Gastrocnemius medialis (tissue), 4 donors: Measurements from ENCODE around the gene PLAAT1. TPM values are rescaled to one million over a fixed set of nuclear protein-coding genes. Genes with fewer than 3 reads are reported as not detected.
A peak's percentile ranks its signal among the peaks of the same experiment; 100 is the strongest.

Experiments
- ATAC-seq, 2 donors: fragments of 150-250 bp; one replicate each; pipeline ENCODE4 v1.9.1; 2016
- DNase-seq, 2 donors: peaks; one replicate each; pipeline ENCODE4 v3.0.0-alpha.2; 2019
- H3K27ac ChIP-seq, 4 donors: fragments of 200-600 bp; sonication (generic); 1 replicate in 1 of 4; 2 replicates in 3 of 4; pipeline ENCODE4 v1.5.1; 2016 to 2018; ENCODE audit warnings: mild to moderate bottlenecking in 2 of 4, moderate library complexity in 1 of 4
- H3K27me3 ChIP-seq, 3 donors: fragments of 200-600 bp; sonication (generic) in 2 of 3; 1 replicate in 1 of 3; 2 replicates in 2 of 3; pipeline versions ENCODE4 v1.5.1 to v1.6.0; 2016 to 2019; ENCODE audit warnings: mild to moderate bottlenecking in 1 of 3, moderate library complexity in 1 of 3
- H3K36me3 ChIP-seq, 2 donors: fragments of 200-600 bp; sonication (generic) in 1 of 2; one replicate each; pipeline ENCODE4 v1.5.1; 2017 to 2018
- H3K4me1 ChIP-seq, 2 donors: fragments of 200-600 bp; sonication (generic) in 1 of 2; one replicate each; pipeline ENCODE4 v1.5.1; 2016 to 2017; ENCODE audit warnings: mild to moderate bottlenecking in 2 of 2
- H3K4me3 ChIP-seq, 4 donors: fragments of 200-600 bp; sonication (generic) in 3 of 4; 1 replicate in 1 of 4; 2 replicates in 3 of 4; pipeline ENCODE4 v1.5.1; 2016 to 2019; ENCODE audit warnings: mild to moderate bottlenecking in 2 of 4
- H3K9me3 ChIP-seq, 3 donors: fragments of 200-600 bp; sonication (generic) in 2 of 3; 1 replicate in 1 of 3; 2 replicates in 2 of 3; pipeline ENCODE4 v1.5.1; 2016 to 2019
- CTCF ChIP-seq, 5 experiments: fragments of 450-650 bp in 3 of 5; fragments of 200-600 bp in 2 of 5; sonication (generic) in 2 of 5; IDR thresholded peaks in 4 of 5; conservative IDR thresholded peaks in 1 of 5; 1 replicate in 4 of 5; 2 replicates in 1 of 5; pipeline ENCODE4 v1.5.1; 2016 to 2019; ENCODE audit warnings: antibody characterized with exemption in 5 of 5, mild to moderate bottlenecking in 3 of 5, moderate library complexity in 3 of 5
- POLR2A ChIP-seq, 2 donors: fragments of 450-650 bp; IDR thresholded peaks; one replicate each; pipeline ENCODE4 v1.6.1; 2017; ENCODE audit warnings: antibody characterized with exemption in 2 of 2, mild to moderate bottlenecking in 2 of 2, moderate library complexity in 2 of 2
- in situ Hi-C, 4 donors: fragments of 200-750 bp; cut with MboI; loops; one replicate each; pipeline versions ENCODE4 v1.15.0 to v1.8.0; 2017; ENCODE audit warnings: low sequenced_read_pairs in 4 of 4
- intact Hi-C: fragments of 100-400 bp; cut with DNase I; formaldehyde crosslinking; loops from one replicate; pipeline ENCODE4 v1.15.1; 2023; ENCODE audit warnings: low total_unique reads
- total RNA-seq, 4 donors: library from RNA; depleted of rRNA; stranded (reverse); fragments of >200 nt; gene quantifications; one replicate each; pipeline versions ENCODE4 v1.1.0 to v1.2.3, GENCODE V29; 2016

The PLAAT1 gene
- total RNA-seq = 10 to 100 TPM in 3 of 4 donors, 1 to 10 TPM in 1; 6.8 to 25.0 (median 18.8) TPM

- in situ Hi-C loops = no loop called here
These were observed at the start of gene PLAAT1 for GRCh38 chr3:193240850-193241706. Gene PLAAT1, plus strand, starts transcription at chr3:193241222. Its CDS starts 14,429 bp downstream, at chr3:193255651.

GRCh38 chr3:193194371-193194770 is 46.7 kb upstream of the PLAAT1 start:
- H3K27ac ChIP-seq = no peak overlapping the region
- H3K27me3 ChIP-seq = no peaks in the 10 kb centered on the region
- no peak overlapping the region for H3K4me3 ChIP-seq
- intact Hi-C loops = loop anchor here (5.0 kb wide), 1 partner anchor 48 kb away; the partner anchor contains the start of gene PLAAT1
- H3K4me1 ChIP-seq = peaks cover 0 to 5% of the 10 kb centered on the region in 2 donors
- ATAC-seq (no peak), DNase-seq (no peak)
- in situ Hi-C loops = loop anchor here in 2 of 4 donors (10.0 to 25.0 kb wide), 2 partner anchors 368 to 370 kb away; partner anchors contain the start of gene ATP13A4 (in 1 of the 2)
- H3K36me3 ChIP-seq = no peaks in the 10 kb centered on the region
- H3K9me3 ChIP-seq = no peaks in the 10 kb centered on the region
- TF ChIP-seq CTCF (IDR thresholded peaks at IDR 0.05 in 4 of 5, conservative IDR thresholded peaks at IDR 0.05 in 1 of 5) (no peak), POLR2A (IDR thresholded peaks at IDR 0.05) (no peak)

More at GRCh38 chr3:193240850-193241706, at the start of gene PLAAT1:
- TF ChIP-seq CTCF (IDR thresholded peaks at IDR 0.05 in 4 of 5, conservative IDR thresholded peaks at IDR 0.05 in 1 of 5) (no peak), POLR2A (IDR thresholded peaks at IDR 0.05) (peak; percentile 82 to 87)
- DNase-seq = peak; percentile 61 to 79
- no peaks in the 10 kb centered on the region for H3K9me3 ChIP-seq
- H3K4me1 ChIP-seq = peaks cover 16 to 31% of the 10 kb centered on the region in 2 donors
- no peaks in the 10 kb centered on the region for H3K36me3 ChIP-seq
- peak within 1 kb of the TSS; percentile 96 to 98 (median 97) for H3K27ac ChIP-seq
- no peaks in the 10 kb centered on the region for H3K27me3 ChIP-seq
- peak within 1 kb of the TSS; percentile 65 to 76 (median 72) for H3K4me3 ChIP-seq
- intact Hi-C loops = loop anchor here (1.0 to 5.0 kb wide), 5 partner anchors 34 to 414 kb away; partner anchors contain the start of genes MB21D2 and OPA1
- peak; percentile 69 to 79 for ATAC-seq

- Histone ChIP-seq H3K27ac (no peak overlapping the region), H3K27me3 (no peaks in the 10 kb centered on the region), H3K4me1 (peaks cover 0 to 5% of the 10 kb centered on the region in 2 donors), H3K4me3 (no peak overlapping the region), H3K36me3 (no peaks in the 10 kb centered on the region), H3K9me3 (no peaks in the 10 kb centered on the region)
- in situ Hi-C loops (loop anchor here in 2 of 4 donors (10.0 to 25.0 kb wide), 2 partner anchors 366 to 368 kb away; partner anchors contain the start of gene ATP13A4 (in 1 of the 2)), intact Hi-C loops (no loop called here)
- ATAC-seq = no peak
- no peak for DNase-seq
- TF ChIP-seq CTCF (IDR thresholded peaks at IDR 0.05 in 4 of 5, conservative IDR thresholded peaks at IDR 0.05 in 1 of 5) = no peak
- no peak for TF ChIP-seq POLR2A (IDR thresholded peaks at IDR 0.05)
These were observed 44.3 kb upstream of the PLAAT1 start for GRCh38 chr3:193196746-193197145.

GRCh38 chr3:193207290-193208273 is 33.4 kb upstream of the PLAAT1 start:
- intact Hi-C loops = loop anchor here (5.0 kb wide), 1 partner anchor 35 kb away; the partner anchor contains the start of gene PLAAT1
- H3K27me3 ChIP-seq = no peaks in the 10 kb centered on the region
- no peak overlapping the region for H3K4me3 ChIP-seq
- in situ Hi-C loops = loop anchor here in 1 of 4 donors (25.0 kb wide), 1 partner anchor 355 kb away; the partner anchor contains the start of gene ATP13A4
- peaks cover 15 to 32% of the 10 kb centered on the region in 2 donors for H3K4me1 ChIP-seq
- no peak for DNase-seq
- no peaks in the 10 kb centered on the region for H3K36me3 ChIP-seq
- TF ChIP-seq CTCF (IDR thresholded peaks at IDR 0.05 in 4 of 5, conservative IDR thresholded peaks at IDR 0.05 in 1 of 5) (no peak), POLR2A (IDR thresholded peaks at IDR 0.05) (no peak)
- peak; percentile 92 to 94 for ATAC-seq
- H3K27ac ChIP-seq = peak overlapping the region; percentile 21 to 48 (median 28)
- no peaks in the 10 kb centered on the region for H3K9me3 ChIP-seq
